ENCODE data around the gene BCLAF3.

DNA sequence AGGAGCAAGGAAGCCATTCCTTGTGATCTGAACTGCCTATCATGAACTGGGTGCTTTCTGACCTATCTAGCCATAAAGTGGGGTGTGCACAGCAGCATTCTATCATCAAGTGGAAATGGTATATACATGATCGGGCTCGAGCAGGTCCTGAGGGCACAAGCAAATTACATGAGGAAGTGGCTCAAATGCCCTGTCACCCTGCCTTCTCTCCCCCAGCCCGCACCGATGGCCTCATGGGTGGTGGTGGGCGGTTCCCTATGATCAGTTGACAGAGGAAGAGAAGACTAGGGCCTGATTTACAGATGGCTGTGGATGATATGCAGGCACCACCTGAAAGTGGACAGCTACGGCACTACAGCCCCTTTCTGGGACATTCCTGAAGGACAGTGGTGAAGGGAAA is 46.3 kb upstream of the BCLAF3 start:
- TF ChIP-seq, protein P1, sequence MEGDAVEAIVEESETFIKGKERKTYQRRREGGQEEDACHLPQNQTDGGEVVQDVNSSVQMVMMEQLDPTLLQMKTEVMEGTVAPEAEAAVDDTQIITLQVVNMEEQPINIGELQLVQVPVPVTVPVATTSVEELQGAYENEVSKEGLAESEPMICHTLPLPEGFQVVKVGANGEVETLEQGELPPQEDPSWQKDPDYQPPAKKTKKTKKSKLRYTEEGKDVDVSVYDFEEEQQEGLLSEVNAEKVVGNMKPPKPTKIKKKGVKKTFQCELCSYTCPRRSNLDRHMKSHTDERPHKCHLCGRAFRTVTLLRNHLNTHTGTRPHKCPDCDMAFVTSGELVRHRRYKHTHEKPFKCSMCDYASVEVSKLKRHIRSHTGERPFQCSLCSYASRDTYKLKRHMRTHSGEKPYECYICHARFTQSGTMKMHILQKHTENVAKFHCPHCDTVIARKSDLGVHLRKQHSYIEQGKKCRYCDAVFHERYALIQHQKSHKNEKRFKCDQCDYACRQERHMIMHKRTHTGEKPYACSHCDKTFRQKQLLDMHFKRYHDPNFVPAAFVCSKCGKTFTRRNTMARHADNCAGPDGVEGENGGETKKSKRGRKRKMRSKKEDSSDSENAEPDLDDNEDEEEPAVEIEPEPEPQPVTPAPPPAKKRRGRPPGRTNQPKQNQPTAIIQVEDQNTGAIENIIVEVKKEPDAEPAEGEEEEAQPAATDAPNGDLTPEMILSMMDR (IDR thresholded peaks at IDR 0.05), result no peak
- TF ChIP-seq SIN3A (IDR thresholded peaks at IDR 0.05; ENCODE audit: borderline replicate concordance, insufficient read depth, low read depth, low read length) (no peak), POLR2AphosphoS5 (IDR thresholded peaks at IDR 0.05; ENCODE audit: low read depth, low read length) (no peak), TCF7L2 (IDR thresholded peaks at IDR 0.05; ENCODE audit: low read depth, low read length) (no peak)
- TF ChIP-seq, protein P2, sequence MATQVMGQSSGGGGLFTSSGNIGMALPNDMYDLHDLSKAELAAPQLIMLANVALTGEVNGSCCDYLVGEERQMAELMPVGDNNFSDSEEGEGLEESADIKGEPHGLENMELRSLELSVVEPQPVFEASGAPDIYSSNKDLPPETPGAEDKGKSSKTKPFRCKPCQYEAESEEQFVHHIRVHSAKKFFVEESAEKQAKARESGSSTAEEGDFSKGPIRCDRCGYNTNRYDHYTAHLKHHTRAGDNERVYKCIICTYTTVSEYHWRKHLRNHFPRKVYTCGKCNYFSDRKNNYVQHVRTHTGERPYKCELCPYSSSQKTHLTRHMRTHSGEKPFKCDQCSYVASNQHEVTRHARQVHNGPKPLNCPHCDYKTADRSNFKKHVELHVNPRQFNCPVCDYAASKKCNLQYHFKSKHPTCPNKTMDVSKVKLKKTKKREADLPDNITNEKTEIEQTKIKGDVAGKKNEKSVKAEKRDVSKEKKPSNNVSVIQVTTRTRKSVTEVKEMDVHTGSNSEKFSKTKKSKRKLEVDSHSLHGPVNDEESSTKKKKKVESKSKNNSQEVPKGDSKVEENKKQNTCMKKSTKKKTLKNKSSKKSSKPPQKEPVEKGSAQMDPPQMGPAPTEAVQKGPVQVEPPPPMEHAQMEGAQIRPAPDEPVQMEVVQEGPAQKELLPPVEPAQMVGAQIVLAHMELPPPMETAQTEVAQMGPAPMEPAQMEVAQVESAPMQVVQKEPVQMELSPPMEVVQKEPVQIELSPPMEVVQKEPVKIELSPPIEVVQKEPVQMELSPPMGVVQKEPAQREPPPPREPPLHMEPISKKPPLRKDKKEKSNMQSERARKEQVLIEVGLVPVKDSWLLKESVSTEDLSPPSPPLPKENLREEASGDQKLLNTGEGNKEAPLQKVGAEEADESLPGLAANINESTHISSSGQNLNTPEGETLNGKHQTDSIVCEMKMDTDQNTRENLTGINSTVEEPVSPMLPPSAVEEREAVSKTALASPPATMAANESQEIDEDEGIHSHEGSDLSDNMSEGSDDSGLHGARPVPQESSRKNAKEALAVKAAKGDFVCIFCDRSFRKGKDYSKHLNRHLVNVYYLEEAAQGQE (IDR thresholded peaks at IDR 0.05; ENCODE audit: insufficient read depth in 1 of 2, low read depth in 2 of 2, low read length in 1 of 2), result no peak
